H1 (cell line): Measurements from ENCODE around the gene PRKAA1. TPM values are rescaled to one million over a fixed set of nuclear protein-coding genes. Genes with fewer than 3 reads are reported as not detected.

Source experiments
- CTCF ChIA-PET: fragments of 300-600 bp; sonication (Branson Sonifier 250); formaldehyde crosslinking; loops from one replicate; lab custom pipeline; 2021; ENCODE audit not compliant: partially characterized antibody; lab: Charles Lee
- POLR2A ChIA-PET: fragments of 300-600 bp; sonication (Branson Sonifier 250); formaldehyde crosslinking; loops from one replicate; lab custom pipeline; 2021; ENCODE audit warnings: inconsistent platforms; ENCODE audit not compliant: partially characterized antibody; lab: Charles Lee
- DNase-seq, 2 experiments: peaks; one replicate each; pipeline versions ENCODE4 v3.0.0 to v3.0.0-alpha.2; 2010 to 2022; ENCODE audit warnings: low spot score in 2 of 2, low read depth in 1 of 2, mixed read lengths in 1 of 2
- FAIRE-seq: peaks from 2 replicates; lab custom pipeline; 2011; peaks lifted over from hg19 to GRCh38; lab: Jason Lieb, UNC
- H2AFZ ChIP-seq: 2 replicates; pipeline ENCODE4 v1.8.1; 2012; ENCODE audit warnings: low read length, inconsistent platforms
- H2AK5ac ChIP-seq: 2 replicates; pipeline ENCODE4 v1.6.1; 2013; ENCODE audit warnings: low read depth, low read length
- H2BK120ac ChIP-seq: replicated peaks from 2 replicates; pipeline ENCODE3; 2013; ENCODE audit warnings: low read depth, low read length, inconsistent platforms
- H2BK12ac ChIP-seq: 2 replicates; pipeline ENCODE4 v1.6.1; 2013; ENCODE audit warnings: low read depth, low read length
- H2BK15ac ChIP-seq: 2 replicates; pipeline ENCODE4 v1.6.1; 2013; ENCODE audit warnings: low read length
- H2BK20ac ChIP-seq: 2 replicates; pipeline ENCODE4 v1.6.1; 2013; ENCODE audit warnings: low read length
- H2BK5ac ChIP-seq: 2 replicates; pipeline ENCODE4 v1.6.1; 2013; ENCODE audit warnings: low read depth, low read length
- H3K14ac ChIP-seq: 2 replicates; pipeline ENCODE4 v1.6.1; 2013; ENCODE audit warnings: inconsistent platforms; ENCODE audit not compliant: insufficient read length
- H3K18ac ChIP-seq: 2 replicates; pipeline ENCODE4 v1.6.1; 2013; ENCODE audit warnings: low read length; ENCODE audit errors: extremely low read depth
- H3K23ac ChIP-seq: 2 replicates; pipeline ENCODE4 v1.6.1; 2013; ENCODE audit warnings: inconsistent platforms; ENCODE audit not compliant: insufficient read length
- H3K23me2 ChIP-seq: 2 replicates; pipeline ENCODE4 v1.6.1; 2013; ENCODE audit warnings: low read depth, low read length
- H3K27ac ChIP-seq: 2 replicates; pipeline ENCODE4 v1.6.1; 2011; ENCODE audit warnings: low read depth, low read length, inconsistent platforms
- H3K27me3 ChIP-seq, 4 experiments: replicated peaks in 1 of 4; 1 replicate in 1 of 4; 2 replicates in 3 of 4; pipeline versions ENCODE4 v1.6.1 to v1.8.1; 2011 to 2013; ENCODE audit warnings: low read length in 3 of 4, mild to moderate bottlenecking in 3 of 4, inconsistent platforms in 2 of 4, mixed read lengths in 2 of 4, moderate library complexity in 1 of 4; ENCODE audit not compliant: control insufficient read depth in 3 of 4, insufficient read depth in 3 of 4; ENCODE audit errors: extremely low read depth in 1 of 4
- H3K36me3 ChIP-seq, 4 experiments: 2 replicates each; pipeline versions ENCODE4 v1.6.1 to v1.8.1; 2011 to 2013; ENCODE audit warnings: mild to moderate bottlenecking in 4 of 4, low read length in 3 of 4, moderate library complexity in 2 of 4, control low read depth in 1 of 4, inconsistent platforms in 1 of 4; ENCODE audit not compliant: insufficient read depth in 4 of 4, control insufficient read depth in 2 of 4
- H3K4ac ChIP-seq: replicated peaks from 2 replicates; pipeline ENCODE3; 2013; ENCODE audit warnings: low read length, low read depth, mixed read lengths, inconsistent platforms; ENCODE audit not compliant: insufficient read length
- H3K4me1 ChIP-seq, 4 experiments: replicated peaks in 1 of 4; 1 replicate in 1 of 4; 2 replicates in 3 of 4; pipeline versions ENCODE4 v1.6.1 to v1.8.1; 2011 to 2013; ENCODE audit warnings: low read length in 3 of 4, inconsistent platforms in 2 of 4, mixed read lengths in 1 of 4; ENCODE audit not compliant: insufficient read depth in 4 of 4, control insufficient read depth in 3 of 4
- H3K4me2 ChIP-seq, 2 experiments: 2 replicates each; pipeline versions ENCODE4 v1.6.1 to v1.8.1; 2011 to 2013; ENCODE audit warnings: low read depth in 2 of 2, low read length in 2 of 2, control low read depth in 1 of 2, inconsistent platforms in 1 of 2, mild to moderate bottlenecking in 1 of 2; ENCODE audit not compliant: insufficient read depth in 1 of 2
- H3K4me3 ChIP-seq, 4 experiments: fragments of 200-600, 300-600 bp in 1 of 4; sonication (generic), shearing (Covaris generic), sonication (Bioruptor Twin) in 1 of 4; 2 replicates each; pipeline versions ENCODE4 v1.5.1 to v1.8.1; 2011 to 2016; ENCODE audit warnings: low read length in 4 of 4, low read depth in 3 of 4, control low read depth in 2 of 4, inconsistent platforms in 2 of 4, mild to moderate bottlenecking in 2 of 4, mixed read lengths in 1 of 4, moderate library complexity in 1 of 4; ENCODE audit not compliant: insufficient read depth in 2 of 4; ENCODE audit errors: extremely low read depth in 1 of 4
- H3K56ac ChIP-seq: replicated peaks from 2 replicates; pipeline ENCODE3; 2013; ENCODE audit warnings: low read depth, mild to moderate bottlenecking, mixed read lengths, low read length, inconsistent platforms; ENCODE audit not compliant: insufficient read length
- H3K79me1 ChIP-seq: 2 replicates; pipeline ENCODE4 v1.6.1; 2013; ENCODE audit warnings: low read depth, low read length, control low read depth
- H3K79me2 ChIP-seq, 2 experiments: 2 replicates each; pipeline versions ENCODE4 v1.6.1 to v1.8.1; 2012 to 2013; ENCODE audit warnings: low read length in 2 of 2, mild to moderate bottlenecking in 2 of 2, inconsistent platforms in 1 of 2; ENCODE audit not compliant: insufficient read depth in 2 of 2, control insufficient read depth in 1 of 2
- H3K9ac ChIP-seq, 4 experiments: replicated peaks in 1 of 4; 1 replicate in 1 of 4; 2 replicates in 3 of 4; pipeline versions ENCODE4 v1.6.1 to v1.8.1; 2011 to 2013; ENCODE audit warnings: low read depth in 3 of 4, low read length in 3 of 4, control low read depth in 2 of 4, mild to moderate bottlenecking in 2 of 4, moderate library complexity in 2 of 4, inconsistent platforms in 1 of 4; ENCODE audit errors: extremely low read depth in 1 of 4
- H3K9me3 ChIP-seq, 2 experiments: 2 replicates each; pipeline versions ENCODE4 v1.6.1 to v1.8.1; 2012 to 2013; ENCODE audit warnings: mild to moderate bottlenecking in 2 of 2, moderate library complexity in 2 of 2, control low read depth in 1 of 2, inconsistent platforms in 1 of 2, low read depth in 1 of 2, low read length in 1 of 2, mixed read lengths in 1 of 2; ENCODE audit not compliant: insufficient read depth in 2 of 2
- H4K20me1 ChIP-seq, 2 experiments: replicated peaks in 1 of 2; 2 replicates each; pipeline versions ENCODE3 to v1.8.1; 2011 to 2013; ENCODE audit warnings: inconsistent platforms in 2 of 2, low read length in 2 of 2, mild to moderate bottlenecking in 1 of 2; ENCODE audit not compliant: insufficient read depth in 2 of 2, control insufficient read depth in 1 of 2
- H4K5ac ChIP-seq: 2 replicates; pipeline ENCODE4 v1.6.1; 2013; ENCODE audit warnings: low read length, low read depth, mixed read lengths, inconsistent platforms; ENCODE audit not compliant: insufficient read length
- H4K8ac ChIP-seq: 2 replicates; pipeline ENCODE4 v1.8.0; 2013; ENCODE audit warnings: mild to moderate bottlenecking, moderate library complexity, low read length, inconsistent platforms; ENCODE audit not compliant: insufficient read depth; ENCODE audit errors: extremely low read depth
- H4K91ac ChIP-seq: replicated peaks from 2 replicates; pipeline ENCODE3; 2013; ENCODE audit warnings: low read length, mixed read lengths, inconsistent platforms; ENCODE audit not compliant: insufficient read length
- ASH2L ChIP-seq: fragments of 200-600, 300-600 bp; sonication (generic); IDR thresholded peaks from one replicate; pipeline ENCODE4 v1.7.1; 2017; ENCODE audit warnings: low read length
- CHD2 ChIP-seq: IDR thresholded peaks from 2 replicates; pipeline ENCODE4 v1.6.1; 2012; ENCODE audit warnings: low read length, improper control_type of control experiment
- HDAC2 ChIP-seq, 2 experiments: fragments of 300-600 bp in 1 of 2; sonication (generic) in 1 of 2; IDR thresholded peaks; 2 replicates each; pipeline ENCODE4 v1.6.1; 2011 to 2012; ENCODE audit warnings: low read depth in 2 of 2, low read length in 2 of 2, mild to moderate bottlenecking in 2 of 2, moderate library complexity in 2 of 2, borderline replicate concordance in 1 of 2, inconsistent platforms in 1 of 2
- JUND ChIP-seq: IDR thresholded peaks from 2 replicates; pipeline ENCODE4 v1.6.1; 2011; ENCODE audit warnings: mild to moderate bottlenecking, improper control_type of control experiment, low read length
- MAX ChIP-seq: IDR thresholded peaks from 2 replicates; pipeline ENCODE4 v1.6.1; 2012; ENCODE audit warnings: inconsistent platforms
- NRF1 ChIP-seq: IDR thresholded peaks from 2 replicates; pipeline ENCODE4 v1.6.1; 2011; ENCODE audit warnings: mild to moderate bottlenecking, low read depth, low read length, improper control_type of control experiment
- POU5F1 ChIP-seq: IDR thresholded peaks from 2 replicates; pipeline ENCODE4 v1.6.1; 2011; ENCODE audit warnings: low read depth, mild to moderate bottlenecking, low read length, moderate library complexity
- RAD21 ChIP-seq, 2 experiments: IDR thresholded peaks in 1 of 2; conservative IDR thresholded peaks in 1 of 2; 2 replicates each; pipeline ENCODE4 v1.6.1; 2011; ENCODE audit warnings: low read depth in 2 of 2, low read length in 2 of 2, improper control_type of control experiment in 1 of 2, inconsistent platforms in 1 of 2, mild to moderate bottlenecking in 1 of 2, moderate library complexity in 1 of 2
- RBBP5 ChIP-seq: IDR thresholded peaks from 2 replicates; pipeline ENCODE4 v1.7.1; 2012; ENCODE audit warnings: low read depth, mild to moderate bottlenecking, inconsistent platforms, low read length, moderate library complexity, borderline replicate concordance
- RFX5 ChIP-seq: IDR thresholded peaks from 2 replicates; pipeline ENCODE4 v1.6.1; 2011; ENCODE audit warnings: low read depth, low read length, improper control_type of control experiment, borderline replicate concordance
- TBP ChIP-seq: IDR thresholded peaks from 2 replicates; pipeline ENCODE4 v1.6.1; 2011; ENCODE audit warnings: low read depth, low read length, improper control_type of control experiment
- whole genome bisulfite sequencing, 2 experiments: shearing (Covaris generic) in 1 of 2; methylation state at CpG; one replicate each; pipeline versions ENCODE4 v1.1.6 to v1.1.7; 2013 to 2015; ENCODE audit warnings: low lambda C conversion rate in 2 of 2, mixed read lengths in 2 of 2, inconsistent platforms in 1 of 2, low coverage in 1 of 2, missing lambda C conversion rate in 1 of 2; ENCODE audit not compliant: insufficient replicate concordance in 2 of 2, insufficient coverage in 1 of 2, insufficient read length in 1 of 2; ENCODE audit errors: extremely low coverage in 1 of 2, missing lambda C conversion rate in 1 of 2; 5-methylcytosine and 5-hydroxymethylcytosine counted together
- polyA plus RNA-seq, 7 experiments: library from polyadenylated mRNA; depleted of rRNA in 3 of 7; stranded (reverse) in 5 of 7; unstranded in 2 of 7; fragments of >200 nt in 5 of 7; fragments of 200-250 nt in 2 of 7; gene quantifications; 1 replicate in 5 of 7; 2 replicates in 1 of 7; 4 replicates in 1 of 7; pipeline versions ENCODE4 v1.2.1 to v1.2.3, GENCODE V29; 2011 to 2013; ENCODE audit warnings: missing spikeins in 2 of 7, mixed read lengths in 2 of 7
- total RNA-seq: library from RNA; stranded (reverse); fragmentation: NEBNext Ultra II Directional; extraction: Animal tissue kit (Norgen Biotek cat#: 25700); gene quantifications from 2 replicates; pipeline ENCODE4 v1.2.1, GENCODE V29; 2021

PRKAA1 gene
- total and polyA plus RNA-seq, 2 of the 8 experiments (the other 6 are each of a cell fraction or from before 2014, with no cell fraction given), result 10.4 to 33.1 TPM

- H3K4me3 ChIP-seq, result no peak overlapping the region
- CTCF ChIA-PET, result interaction anchor here (0.7 to 1.1 kb wide), 2 partner anchors 24 to 1396 kb away, joined by 3 to 4 read pairs; no protein-coding TSS in a partner anchor
- no peak overlapping the region for H3K9ac ChIP-seq
- no peak for TF ChIP-seq CHD2
- TF ChIP-seq POU5F1, result no peak
- TF ChIP-seq NRF1, result no peak
- TF ChIP-seq RBBP5, result no peak
- TF ChIP-seq HDAC2 (IDR thresholded peaks at IDR 0.05; ENCODE audit: borderline replicate concordance in 1 of 2, low read depth in 2 of 2, low read length in 2 of 2), result no peak
- TF ChIP-seq TBP, result no peak
- TF ChIP-seq RFX5, result no peak
- no peak for TF ChIP-seq ASH2L
- no peak for TF ChIP-seq MAX
- TF ChIP-seq RAD21 (IDR thresholded peaks at IDR 0.05 in 1 of 2, conservative IDR thresholded peaks at IDR 0.05 in 1 of 2; ENCODE audit: low read depth in 2 of 2, low read length in 2 of 2), result no peak
- no peak for TF ChIP-seq JUND
Observed at GRCh38 chr5:40801771-40802562, 3.8 kb upstream of the PRKAA1 start.

More at GRCh38 chr5:40801771-40802562, 3.8 kb upstream of the PRKAA1 start:
- H4K8ac ChIP-seq, result no peak overlapping the region
- H4K20me1 ChIP-seq, result no peaks in the 10 kb centered on the region
- no peaks in the 10 kb centered on the region for H3K36me3 ChIP-seq
- FAIRE-seq (no peak), DNase-seq (no peak)
- H2AFZ ChIP-seq, result no peak overlapping the region
- H2BK15ac ChIP-seq, result no peak overlapping the region
- no peak overlapping the region for H3K18ac ChIP-seq
- H2AK5ac ChIP-seq, result no peak overlapping the region
- no peak overlapping the region for H2BK120ac ChIP-seq
- no peaks in the 10 kb centered on the region for H3K79me1 ChIP-seq
- H3K79me2 ChIP-seq, result peaks cover 0 to 7% of the 10 kb centered on the region in 2 experiments; a peak in 2 of 4 replicates
- H3K23ac ChIP-seq, result no peak overlapping the region
- H3K4me1 ChIP-seq, result peaks cover 0 to 5% (median 0%) of the 10 kb centered on the region in 4 experiments; a peak in 2 of 7 replicates
- H4K5ac ChIP-seq, result no peak overlapping the region
- H3K9me3 ChIP-seq, result no peaks in the 10 kb centered on the region; a peak in 1 of 4 replicates
- H3K27me3 ChIP-seq, result no peaks in the 10 kb centered on the region
- no peak overlapping the region for H3K14ac ChIP-seq
- H4K91ac ChIP-seq, result no peak overlapping the region
- no peak overlapping the region for H2BK12ac ChIP-seq
- no peaks in the 10 kb centered on the region; the same call in 1 of the 2 replicates for H3K23me2 ChIP-seq
- no peak overlapping the region for H3K56ac ChIP-seq
- H2BK5ac ChIP-seq, result no peak overlapping the region
- no peak overlapping the region for H3K4ac ChIP-seq
- H3K27ac ChIP-seq, result no peak overlapping the region
- H2BK20ac ChIP-seq, result no peak overlapping the region
- POLR2A ChIA-PET, result interaction anchor here (1.0 to 4.2 kb wide), 5 partner anchors 8 to 65 kb away, joined by 3 to 86 read pairs (median 3); partner anchors contain the start of gene RPL37
- H3K4me2 ChIP-seq, result no peak overlapping the region
- 94% methylated on average over 8 of the region's 8 CpGs; no CpG with 5 or more reads in 1 of the 2 experiments for WGBS, 2 experiments
